HG03521 (cell line): ENCODE results near the gene NSUN4.
"Not testable (repeated sequence)": the region's sequence is repeated elsewhere in the genome, so short reads cannot be mapped to it uniquely, and the experiment has no call there.

Experiments used
- ATAC-seq: cut with Tn5 transposase; IDR thresholded peaks from one replicate; pipeline ENCODE4 v1.9.1; 2021; ENCODE audit warnings: mild to moderate bottlenecking, moderate library complexity; ENCODE audit not compliant: unreplicated experiment

Gene NSUN4

DNA sequence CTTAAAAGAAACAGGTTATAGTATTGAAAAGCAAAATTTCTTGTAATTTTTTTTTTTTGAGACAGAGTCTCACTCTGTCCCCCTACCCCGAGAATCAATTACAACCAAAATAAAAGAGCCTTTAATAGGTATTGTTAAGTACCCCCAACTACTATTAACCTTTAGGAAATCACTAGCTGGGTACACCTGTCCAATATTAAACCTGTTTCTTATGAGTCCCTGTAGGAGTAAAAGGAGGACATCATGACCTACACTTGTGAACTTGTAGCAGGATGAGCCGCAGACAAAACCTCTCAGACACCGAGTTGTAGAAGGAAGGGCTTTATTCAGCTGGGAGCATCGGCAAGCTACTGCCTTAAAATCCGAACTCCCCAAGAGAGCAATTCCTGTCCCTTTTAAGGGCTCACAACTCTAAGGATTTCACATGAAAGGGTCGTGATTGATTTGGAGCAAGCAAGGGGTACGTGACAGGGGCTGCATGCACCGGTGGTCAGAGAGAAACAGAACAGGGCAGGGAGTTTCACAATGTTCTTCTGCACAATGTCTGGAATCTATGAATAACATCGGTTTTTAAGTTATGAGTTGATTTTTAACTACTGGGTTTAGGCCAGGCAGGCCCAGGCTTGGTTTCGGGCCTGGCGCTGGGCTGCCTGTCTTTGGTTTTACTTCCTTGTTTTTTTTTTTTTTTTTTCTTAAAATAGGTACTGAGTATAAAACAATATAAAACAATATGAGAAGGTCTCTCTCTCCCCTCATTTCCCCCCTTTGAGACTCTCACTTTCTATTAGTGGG lies 15.1 kb upstream of the NSUN4 start:
- ATAC-seq = not testable (repeated sequence)

DNA sequence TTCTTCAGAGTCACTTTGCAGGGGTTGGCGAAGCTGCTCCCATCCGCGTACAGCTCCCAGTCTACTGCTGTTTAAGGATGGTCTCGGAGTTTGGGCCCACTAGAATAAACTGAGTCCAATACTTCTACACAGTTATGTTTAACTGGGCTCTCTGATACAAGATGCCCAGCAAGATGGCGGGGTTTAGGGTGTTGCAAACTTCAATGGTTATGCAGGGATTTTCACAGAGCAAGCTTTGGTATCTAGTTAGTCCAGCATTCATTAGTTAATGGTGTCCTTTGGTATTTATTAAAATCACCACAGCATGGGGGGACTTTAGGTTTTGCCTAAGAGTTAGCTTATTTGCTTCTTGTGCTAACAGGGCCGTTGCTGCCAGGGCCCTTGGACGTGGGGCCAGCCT lies 12.4 kb upstream of the NSUN4 start:
- ATAC-seq = not testable (repeated sequence)

DNA sequence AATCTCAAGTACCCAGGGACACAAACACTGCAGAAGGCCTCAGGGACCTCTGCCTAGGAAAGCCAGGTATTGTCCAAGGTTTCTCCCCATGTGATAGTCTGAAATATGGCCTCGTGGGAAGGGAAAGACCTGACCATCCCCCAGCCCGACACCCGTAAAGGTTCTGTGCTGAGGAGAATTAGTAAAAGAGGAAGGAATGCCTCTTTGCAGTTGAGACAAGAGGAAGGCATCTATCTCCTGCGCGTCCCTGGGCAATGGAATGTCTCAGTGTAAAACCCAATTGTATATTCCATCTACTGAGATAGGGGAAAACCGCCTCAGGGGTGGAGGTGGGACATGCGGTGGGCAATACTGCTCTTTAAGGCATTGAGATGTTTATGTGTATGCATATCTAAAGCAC lies 10.8 kb upstream of the NSUN4 start:
- ATAC-seq = not testable (repeated sequence)

DNA sequence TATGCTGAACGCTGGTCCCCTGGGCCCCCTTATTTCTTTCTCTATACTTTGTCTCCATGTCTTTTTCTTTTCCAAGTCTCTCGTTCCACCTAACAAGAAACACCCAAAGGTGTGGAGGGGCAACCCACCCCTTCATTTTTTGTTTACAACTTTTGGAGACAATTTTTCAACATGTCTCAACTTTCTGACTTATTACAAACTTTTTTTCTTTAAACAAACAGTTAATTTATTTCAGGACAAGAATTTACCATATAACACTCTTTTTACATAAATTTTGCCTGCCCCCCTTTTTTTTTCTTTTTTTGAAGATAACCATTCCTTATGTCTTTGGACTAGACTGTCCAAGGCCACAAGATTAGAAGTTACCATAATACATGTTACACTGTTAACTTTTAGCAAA lies 10.2 kb upstream of the NSUN4 start:
- not testable (repeated sequence) for ATAC-seq

DNA sequence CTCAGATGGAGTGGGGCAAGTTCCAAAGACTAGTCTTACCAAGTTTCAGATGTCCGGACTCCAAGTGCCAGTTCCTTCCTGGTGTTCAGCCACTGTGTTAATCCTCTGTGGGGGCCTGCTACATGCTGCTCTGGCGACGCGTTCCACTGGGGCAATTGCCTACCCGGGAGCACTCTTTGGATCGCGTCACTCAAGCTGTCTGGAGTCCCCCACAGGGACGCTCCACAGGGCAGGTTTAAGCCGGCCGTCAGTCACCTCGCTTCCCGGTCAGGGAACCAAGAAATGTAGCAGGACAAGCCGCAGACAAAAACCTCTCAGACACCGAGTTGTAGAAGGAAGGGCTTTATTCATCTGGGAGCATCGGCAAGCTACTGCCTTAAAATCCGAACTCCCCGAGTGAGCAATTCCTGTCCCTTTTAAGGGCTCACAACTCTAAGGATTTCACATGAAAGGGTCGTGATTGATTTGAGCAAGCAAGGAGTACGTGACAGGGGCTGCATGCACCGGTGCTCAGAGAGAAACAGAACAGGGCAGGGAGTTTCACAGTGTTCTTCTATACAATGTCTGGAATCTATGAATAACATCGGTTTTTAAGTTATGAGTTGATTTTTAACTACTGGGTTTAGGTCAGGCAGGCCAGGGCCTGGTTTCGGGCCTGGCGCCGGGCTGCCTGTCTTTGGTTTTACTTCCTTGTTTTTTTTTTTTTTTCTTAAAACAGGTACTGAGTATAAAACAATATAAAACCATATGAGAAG lies 8.6 kb upstream of the NSUN4 start:
- not testable (repeated sequence) for ATAC-seq

DNA sequence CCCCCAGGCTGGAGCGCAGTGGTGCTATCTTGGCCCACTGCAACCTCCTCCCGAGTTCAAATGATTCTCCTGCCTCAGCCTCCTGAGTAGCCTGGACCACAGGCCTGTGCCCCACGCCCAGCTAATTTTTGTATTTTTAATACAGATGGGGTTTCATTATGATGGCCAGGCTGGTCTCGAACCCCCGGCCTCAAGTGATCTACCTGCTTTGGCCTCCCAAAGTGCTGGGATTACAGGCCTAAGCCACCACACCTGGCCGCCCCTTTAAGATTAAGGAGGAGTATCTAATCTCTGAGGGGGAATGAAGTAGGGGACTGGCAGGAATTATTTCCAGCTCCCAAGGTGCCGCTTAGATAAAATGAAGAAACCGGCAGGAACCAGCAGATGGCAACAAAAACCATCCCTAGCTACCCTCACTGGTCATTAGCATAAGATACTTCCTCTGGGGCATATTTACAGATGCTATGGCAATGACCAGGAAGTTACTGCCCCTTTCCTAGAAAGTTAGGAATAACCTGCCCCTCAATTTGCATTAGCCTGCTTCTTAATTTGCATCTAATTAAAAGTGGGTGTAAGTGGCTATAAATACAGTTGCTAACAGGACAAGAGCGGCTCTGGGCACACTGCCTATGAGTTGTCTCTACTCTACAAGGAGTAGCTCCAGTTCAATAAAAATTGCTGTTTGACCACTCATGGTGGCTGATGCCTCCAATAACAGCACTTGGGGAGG lies 7.1 kb upstream of the NSUN4 start:
- peak; percentile 67 for ATAC-seq

DNA sequence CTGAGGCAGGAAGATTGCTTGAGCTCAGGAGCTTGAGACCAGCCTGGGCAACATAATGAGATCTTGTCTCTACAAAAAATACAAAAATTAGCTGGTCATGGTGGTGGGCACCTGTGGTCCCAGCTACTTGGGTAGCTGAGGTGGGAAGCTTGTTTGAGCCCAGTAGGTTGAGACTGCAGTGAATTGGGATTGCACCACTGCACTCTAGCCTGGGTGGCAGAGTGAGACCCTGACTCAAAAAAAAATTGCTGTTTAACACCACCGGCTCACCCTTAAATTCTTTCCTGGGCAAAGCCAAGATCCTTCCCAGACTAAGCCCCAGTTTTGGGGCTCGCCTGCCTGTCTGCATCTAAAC lies 6.6 kb upstream of the NSUN4 start:
- ATAC-seq = no peak

DNA sequence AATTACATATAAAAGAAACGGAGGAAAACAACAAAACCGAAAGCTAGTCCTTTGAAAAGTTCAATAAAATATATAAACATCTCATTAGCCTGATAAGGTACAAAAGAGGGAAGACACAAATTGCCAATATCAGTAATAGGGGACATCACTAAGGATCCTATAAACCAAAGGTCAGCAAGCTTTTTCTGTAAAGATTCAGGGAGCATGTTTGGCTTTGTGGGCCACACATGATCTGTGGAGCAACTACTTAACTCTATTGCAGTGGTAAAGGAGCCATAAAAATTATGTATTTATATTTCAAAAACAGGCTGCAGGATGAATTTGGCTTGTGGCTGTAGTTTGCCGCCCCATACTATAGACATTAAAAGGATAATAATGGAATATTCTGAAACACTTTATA lies 5.5 kb upstream of the NSUN4 start:
- ATAC-seq = no peak

DNA sequence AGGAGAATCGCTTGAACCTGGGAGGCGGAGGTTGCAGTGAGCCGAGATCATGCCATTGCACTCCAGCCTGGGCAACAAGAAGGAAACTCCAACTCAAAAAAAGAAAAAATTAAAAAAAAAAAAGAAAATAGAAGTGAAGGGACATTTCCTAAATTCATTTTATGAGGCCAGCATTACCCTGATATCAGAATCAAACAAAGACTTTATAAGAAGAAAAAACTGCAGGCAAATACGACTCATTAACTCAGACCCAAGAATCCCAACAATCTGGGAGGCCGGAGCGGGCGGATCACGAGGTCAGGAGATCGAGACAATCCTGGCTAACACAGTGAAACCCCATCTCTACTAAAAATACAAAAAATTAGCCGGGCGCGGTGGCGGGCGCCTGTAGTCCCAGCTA lies 3.2 kb upstream of the NSUN4 start:
- not testable (repeated sequence) for ATAC-seq

DNA sequence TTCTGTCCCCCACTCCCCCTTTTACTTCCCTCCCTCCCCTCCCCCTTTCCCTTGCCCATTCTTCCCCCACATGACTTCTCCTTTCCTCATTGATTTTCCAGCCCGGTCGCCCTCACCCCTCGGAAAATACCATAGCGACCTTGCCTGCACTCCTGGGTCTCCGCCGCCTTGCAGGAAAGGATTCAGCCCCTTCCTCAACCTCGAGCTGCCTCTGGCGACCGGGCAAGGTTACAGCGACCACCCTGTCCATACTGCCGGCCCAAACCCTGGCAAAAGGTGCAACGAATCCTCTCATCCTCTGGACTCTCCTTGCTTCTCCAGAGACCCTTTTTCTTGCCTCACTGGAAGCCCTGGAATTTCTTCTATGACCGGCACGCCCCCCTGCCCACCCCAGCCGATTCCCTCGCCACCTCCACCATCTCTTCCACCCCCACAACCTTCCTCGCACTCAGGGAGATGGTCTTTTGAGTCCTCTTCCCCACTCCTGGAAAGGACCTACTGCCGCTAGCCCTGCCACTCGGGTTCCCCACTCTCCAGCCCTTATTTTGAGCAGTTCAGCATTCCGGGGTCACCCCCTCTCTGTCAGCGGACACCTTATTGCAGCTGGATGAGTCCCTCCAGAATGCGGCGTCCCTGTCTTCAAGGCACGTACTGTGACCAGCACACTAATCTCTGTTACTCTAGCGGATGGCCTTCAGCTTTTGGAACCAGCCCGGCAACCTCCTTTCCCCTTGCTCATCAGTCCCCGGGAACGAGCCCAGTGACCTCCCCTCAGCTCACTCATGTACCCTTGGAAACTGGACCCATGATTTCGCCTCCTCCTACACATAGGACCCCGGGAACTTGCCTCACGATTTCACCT lies 846 bp downstream of the NSUN4 start:
- no peak for ATAC-seq

DNA sequence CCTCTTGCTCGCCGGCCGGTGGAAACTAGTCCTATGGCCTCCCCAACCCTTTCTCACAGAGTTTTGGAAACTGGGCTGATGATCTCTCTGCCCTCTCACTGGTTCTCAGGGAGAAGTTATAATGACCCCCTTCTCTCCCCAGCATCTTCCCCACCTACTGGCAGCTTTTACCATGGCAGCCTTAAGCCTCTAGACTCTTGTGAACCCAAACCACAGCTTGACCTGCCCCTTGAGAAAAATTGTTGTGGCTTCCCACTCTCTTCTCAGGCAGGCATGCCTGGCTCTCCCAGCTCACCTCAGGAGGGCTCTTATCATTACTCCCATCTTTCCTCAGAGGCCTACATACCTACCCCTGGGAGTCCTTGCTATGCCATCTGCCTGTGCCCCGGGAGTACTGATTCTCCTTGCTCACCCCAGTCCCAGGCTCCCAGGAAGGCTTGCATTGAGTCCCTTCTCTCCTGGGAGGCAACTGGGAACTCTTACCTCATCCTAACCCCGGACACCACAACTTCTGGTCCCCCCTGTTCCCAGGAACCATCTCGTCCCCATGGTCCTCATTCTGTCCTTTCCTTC lies 1.6 kb downstream of the NSUN4 start:
- no peak for ATAC-seq

DNA sequence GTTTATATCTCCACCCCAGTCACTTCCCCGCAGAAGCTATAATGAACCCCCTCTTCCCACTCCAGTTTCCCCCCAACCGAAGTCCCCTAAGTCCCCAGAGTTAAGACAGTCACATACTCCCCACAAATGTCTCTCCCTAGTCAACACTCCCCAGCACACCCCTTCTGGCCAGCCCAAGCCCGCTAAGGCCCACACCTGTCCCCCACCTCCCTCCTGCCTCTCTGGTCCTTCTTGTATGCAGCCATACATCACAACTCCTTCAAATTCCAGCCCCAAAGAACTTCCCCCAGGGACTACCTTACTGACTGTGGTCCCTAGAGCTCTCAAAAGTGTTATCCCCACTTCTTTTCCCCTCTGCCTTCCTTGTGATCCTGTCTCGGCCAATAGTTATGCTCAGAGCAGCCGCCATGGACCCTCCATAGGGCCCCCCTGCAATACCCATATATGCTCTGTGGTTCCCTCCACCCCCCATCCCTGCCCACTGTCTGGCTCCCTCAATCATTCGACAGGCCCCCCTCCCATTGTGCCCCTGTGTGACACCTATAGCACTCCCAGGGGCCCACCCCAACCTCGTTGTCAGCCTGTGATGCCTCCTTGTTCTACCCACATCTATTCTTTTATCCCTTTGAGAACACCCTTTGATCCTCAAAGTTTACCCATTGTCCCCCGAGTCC lies 2.2 kb downstream of the NSUN4 start:
- no peak for ATAC-seq

DNA sequence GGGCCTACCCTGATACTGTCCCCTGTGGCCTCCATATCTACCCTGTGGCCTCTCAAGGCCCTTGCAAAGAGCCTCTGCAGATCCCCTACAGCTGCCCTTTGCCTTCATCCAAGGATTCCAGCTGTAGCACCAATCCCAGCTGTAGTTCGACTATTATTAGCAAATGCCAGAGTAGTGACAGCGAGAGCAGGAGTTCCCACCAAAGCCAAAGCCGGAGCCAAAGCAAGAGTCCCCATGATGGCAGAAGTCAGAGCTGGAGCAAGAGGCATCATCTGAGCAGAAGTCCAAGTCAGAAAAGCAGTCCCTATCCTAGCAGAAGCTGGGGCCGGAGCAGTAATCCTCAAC lies 2.7 kb downstream of the NSUN4 start:
- ATAC-seq = no peak

DNA sequence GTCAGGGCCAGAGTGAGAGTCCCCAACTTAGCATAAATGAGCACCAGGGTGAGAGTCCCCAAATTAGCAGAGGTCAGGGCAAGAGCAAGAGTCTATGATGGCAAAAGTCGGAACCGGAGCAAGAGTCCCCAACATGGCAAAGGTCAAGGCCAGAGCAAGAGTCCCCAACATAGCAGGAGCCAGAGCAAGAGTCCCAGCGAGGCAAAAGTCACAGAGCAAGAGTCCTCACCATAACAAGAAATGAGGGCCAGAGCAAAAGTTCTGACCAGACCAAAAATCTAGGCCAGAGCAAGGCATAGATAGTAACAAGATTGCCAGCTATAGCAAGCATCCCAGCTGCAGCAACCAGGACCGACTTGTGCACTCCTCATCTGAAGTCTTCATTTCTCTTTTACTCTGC lies 3.1 kb downstream of the NSUN4 start:
- ATAC-seq = no peak

DNA sequence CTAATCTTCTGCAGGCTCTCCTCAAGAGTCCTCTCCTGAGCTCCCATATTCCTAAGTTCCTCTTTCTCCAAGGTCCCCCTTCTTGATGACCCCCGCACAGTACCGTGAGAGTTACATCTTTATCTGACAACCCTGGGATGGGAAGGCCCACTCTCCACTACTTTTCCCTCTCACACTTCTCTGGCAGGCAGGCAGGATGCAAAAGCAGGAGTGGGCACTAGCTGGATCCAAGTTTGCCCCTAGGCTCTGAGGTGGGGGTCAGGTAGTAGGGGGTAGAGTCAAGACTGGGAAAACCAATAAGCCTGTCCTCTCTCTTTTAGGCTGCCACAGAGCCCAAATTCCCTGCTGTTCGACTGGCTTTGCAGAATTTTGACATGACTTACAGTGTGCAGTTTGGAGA lies 3.9 kb downstream of the NSUN4 start:
- no peak for ATAC-seq

DNA sequence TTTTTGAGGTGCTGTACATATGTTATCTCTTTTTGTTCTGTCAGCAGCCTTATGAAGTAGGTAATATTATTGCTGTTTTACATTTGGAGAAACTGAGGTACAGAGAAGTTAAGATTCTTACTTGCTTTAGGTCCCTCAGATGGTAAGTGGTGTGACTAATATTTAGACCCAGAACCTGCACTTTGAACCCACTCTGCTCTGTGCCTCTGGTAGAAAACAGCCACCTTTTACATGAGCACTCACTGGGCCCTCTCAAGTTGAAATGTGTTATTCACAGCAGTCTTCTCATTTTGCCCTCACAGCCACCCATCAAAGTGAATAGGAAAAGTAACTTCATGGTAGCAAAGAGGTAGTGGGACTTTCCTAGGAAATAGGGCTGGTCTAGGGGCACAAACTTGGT lies 4.7 kb downstream of the NSUN4 start:
- no peak for ATAC-seq

DNA sequence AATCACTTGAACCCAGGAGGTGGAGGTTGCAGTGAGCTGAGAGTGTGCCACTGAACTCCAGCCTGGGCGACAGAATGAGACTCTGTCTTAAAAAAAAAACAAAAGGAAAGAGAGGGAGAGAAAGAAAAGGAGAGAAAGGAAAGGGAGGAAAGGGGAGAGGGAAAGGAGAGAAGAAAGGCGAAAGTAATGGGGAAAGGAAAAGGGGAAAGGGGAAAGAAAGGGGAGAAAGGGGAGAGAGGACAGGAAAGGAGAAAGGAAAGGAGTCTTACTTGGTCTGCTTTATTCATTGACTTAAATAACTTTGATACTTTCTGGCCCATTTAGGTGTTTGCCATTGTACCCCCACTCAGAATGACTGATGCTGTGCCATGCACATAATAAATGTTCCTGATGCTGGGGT lies 11.8 kb downstream of the NSUN4 start:
- no peak for ATAC-seq

DNA sequence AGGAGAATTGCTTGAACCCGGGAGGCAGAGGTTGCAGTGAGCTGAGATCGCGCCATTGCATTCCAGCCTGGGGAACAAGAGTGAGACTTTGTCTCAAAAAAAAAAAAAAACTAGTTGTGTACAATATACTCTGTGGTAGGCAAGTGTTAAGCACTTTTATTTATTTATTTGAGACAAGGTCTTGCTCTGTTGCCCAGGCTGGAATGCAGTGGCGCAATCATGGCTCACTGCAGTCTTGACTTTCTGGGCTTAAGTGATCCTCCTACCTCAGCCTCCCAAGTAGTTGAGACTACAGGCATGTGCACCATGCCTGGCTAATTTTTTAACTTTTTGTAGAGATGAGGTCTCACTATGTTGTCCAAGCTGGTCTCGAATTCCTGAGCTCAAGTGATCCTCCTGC lies 15.3 kb downstream of the NSUN4 start:
- not testable (repeated sequence) for ATAC-seq

DNA sequence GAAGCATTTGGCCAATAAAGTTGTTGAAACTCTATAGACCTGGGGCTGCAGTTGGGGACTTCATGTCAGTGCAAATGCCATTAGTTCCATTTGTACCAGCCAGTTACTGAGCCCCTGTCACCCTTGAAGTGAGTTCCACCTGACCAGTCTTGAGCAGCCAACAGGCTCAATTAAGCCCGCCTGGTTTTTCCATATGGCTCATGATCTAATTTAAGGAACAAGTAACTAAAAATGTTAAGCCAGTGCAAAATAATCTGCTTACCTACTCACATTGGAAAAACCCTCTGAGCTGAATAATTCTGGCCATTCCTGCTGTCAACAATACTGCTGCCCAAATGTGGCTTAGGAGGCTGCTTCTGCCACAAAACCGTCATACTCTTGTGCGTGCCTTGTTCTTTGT lies 21.6 kb downstream of the NSUN4 start:
- ATAC-seq = no peak

DNA sequence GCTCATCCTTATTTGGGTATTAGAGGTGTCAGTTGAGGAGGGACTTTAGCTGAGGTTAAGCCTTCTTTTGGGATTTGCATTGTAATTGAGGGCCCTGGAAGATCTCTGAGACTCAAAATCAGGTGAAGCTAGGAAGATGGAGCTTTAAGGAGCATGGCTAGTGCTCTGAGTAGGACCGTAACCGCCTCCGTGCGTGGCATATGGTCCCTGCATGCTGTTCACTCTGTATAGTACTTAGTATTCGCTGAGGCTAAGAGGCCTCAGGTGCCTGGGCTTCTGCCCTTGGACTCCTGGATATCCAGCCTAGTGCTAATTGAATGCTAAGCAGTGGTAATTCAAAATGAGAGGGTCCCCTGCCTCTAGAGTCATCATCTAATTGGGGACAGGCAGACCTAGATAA lies 22.5 kb downstream of the NSUN4 start:
- no peak for ATAC-seq
